GM21390 (cell line): ENCODE results near the gene STX18.
A peak's percentile ranks its signal among the peaks of the same experiment; 100 is the strongest.

ENCODE experiments used
- ATAC-seq: cut with Tn5 transposase; IDR thresholded peaks from one replicate; pipeline ENCODE4 v1.9.1; 2021; ENCODE audit not compliant: unreplicated experiment

Gene STX18

GRCh38 chr4:4443821-4444220 is 98.0 kb downstream of the STX18 start:
- no peak for ATAC-seq

DNA sequence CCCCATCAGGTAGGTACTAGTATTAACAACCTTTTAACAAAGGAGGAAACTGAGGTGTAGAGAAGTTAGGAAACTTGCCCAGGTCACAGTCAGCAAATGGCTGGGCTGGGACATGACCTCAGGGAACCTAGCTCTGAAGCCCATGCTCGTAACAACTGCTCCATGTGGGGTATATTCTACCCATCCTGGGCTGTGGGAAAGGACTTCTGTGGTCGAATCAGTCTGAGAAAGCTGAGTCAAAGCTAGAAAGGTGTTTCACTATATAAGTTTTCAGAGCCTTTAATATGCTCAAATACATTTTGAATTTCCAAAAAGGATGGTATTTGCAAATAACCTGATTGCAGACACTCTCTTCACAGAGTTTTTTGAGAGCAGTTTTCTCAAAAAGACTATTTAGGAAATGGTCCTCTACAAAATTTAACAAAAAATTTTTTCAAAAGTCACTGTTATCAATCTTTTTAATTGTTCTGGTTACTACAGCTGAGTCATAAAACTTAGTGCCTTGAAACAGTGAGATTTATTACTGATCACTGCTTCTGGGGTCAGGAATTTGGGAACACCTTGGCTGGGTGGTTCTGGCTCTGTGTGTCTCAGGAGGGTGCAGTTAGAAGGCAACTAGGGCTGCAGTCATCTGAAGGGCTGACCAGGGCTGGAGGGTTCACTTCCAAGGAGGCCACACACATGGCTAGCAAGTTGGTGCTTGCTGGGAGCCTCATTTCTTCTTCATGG is 101.4 kb downstream of the STX18 start:
- no peak for ATAC-seq

DNA sequence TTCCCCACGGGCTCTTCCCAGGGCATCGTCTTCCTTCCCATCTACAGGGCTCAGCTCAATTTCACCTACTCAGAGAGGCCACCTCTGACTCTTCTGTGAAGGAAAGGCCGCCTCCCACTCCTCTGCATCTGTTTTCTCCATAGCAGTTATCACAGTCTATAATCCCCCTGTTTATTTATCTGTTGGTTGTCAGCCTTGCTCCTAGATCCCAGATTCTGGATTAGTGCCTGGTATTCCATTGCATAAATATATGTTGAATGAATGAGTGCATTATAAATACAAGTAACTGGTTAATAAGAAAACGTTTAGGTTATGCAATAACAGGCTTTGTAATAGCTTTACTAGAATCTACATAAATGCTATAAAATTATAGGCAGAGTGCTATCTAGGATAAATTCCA is 102.1 kb downstream of the STX18 start:
- no peak for ATAC-seq

DNA sequence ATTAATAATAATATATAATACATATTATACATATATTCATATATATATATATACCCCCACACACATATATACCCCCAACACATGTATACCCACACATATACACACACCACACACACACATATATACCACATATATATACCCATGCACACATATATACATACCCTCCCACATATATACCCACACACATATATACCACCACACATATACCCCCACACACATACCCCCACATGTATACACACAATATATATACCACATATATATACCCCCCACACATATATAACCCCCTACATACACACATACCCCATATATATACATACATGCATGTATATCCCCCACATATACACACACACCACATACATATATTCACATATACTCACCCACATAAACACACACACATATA is 103.0 kb downstream of the STX18 start:
- no peak for ATAC-seq

DNA sequence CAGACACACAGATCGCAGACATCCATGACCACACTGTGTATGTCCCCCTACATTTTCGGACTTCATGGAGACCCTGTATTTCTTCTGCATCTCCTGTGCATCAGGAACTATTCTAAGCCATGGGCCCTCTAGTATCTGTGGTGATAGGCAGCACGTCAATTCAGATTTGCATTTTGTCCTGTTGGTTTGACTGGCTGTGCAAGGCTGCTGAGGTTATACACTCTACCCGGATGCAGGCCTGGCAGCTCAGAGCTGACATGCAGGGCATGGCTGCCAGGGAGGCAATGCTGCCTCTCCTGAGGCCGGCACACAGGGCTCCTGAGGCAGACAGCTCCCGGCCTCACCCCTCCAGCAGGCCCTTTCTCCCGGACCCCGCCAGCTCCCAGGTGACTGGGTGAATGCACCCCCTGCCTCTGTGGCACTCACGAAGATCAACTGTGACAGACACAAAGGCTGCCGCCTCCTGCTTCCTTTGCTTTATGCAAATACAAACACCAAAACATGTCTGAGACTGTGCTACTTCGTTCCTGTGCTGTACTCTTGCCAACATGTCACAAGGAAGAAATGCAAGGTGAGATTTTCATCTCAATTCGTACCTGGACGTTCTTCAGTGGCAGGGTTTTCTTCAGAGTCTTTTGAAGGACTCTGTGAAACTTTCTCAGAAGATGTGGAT is 103.9 kb downstream of the STX18 start:
- no peak for ATAC-seq

DNA sequence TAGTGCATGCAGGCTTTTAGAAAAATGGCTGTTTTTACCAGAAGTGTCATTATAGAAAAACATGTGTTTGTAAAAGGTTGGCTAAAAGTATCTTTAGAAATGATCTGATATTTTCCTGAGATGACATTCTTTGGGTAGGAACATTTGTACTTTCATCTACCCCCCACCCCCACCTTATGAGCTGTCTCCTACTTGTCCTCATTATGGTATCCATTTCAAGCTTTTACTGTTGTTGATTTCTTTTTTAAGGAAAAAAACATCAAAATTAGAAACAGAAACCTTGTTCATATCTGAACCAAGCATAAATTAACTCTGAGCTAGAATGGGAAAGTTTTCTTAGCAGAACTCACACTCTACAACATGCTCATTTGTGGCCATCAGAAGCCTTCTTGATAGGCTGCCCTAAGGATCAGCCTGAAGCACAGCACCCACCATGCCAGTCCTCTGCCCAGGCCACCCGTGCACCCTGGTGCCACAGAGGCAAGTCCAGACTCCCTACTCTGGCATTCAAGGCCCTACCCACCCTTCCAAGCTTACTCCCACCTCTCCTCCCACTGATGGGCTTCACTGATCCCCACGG is 105.5 kb downstream of the STX18 start:
- no peak for ATAC-seq

- no peak for ATAC-seq
These were observed 107.9 kb downstream of the STX18 start for GRCh38 chr4:4433941-4434340.

GRCh38 chr4:4432341-4433125 is 109.3 kb downstream of the STX18 start:
- no peak for ATAC-seq

- peak; percentile 77 for ATAC-seq
These were observed 111.2 kb downstream of the STX18 start for GRCh38 chr4:4430492-4431195.

DNA sequence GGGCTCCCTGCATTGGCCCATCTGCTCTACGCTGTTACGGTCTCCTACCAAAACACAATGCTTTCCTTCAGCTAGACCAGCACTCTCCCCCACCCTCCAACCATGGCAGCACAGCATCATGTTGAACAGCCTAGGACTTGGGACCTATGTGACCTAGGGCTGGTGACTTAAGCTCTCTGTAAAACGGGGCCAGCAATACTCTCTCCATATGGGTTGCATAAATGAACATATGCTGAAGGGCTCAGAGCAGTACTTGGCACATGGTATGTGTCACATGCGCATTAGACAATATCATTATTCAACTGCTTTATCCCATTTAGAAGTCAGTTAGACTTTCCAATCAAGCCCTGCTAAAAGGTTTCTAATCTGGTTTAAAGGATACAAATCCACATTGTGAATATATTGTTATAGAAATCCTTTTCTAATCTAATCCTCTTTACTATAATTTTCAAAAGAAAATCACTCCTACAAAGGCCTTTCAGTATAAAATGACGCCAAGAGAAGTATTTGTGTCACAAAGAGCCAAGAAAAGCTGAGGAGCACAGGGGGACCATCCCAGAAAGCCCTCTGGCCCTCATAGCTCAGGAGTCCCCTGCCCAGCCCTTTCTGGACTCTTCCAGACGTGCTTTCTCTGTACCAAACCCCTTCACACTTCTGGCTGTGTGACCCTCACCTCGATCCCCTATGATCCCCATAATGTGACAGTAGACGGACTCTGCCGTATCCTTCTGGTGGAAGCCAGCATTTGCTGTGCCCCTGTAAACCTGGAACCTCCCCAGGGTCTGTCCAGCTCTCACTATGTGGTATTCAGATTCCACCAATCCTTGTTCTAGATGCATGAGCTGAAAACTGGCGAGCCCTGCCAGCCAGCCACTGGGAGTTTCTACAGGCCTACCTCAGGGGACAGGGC is 112.6 kb downstream of the STX18 start:
- ATAC-seq = no peak

DNA sequence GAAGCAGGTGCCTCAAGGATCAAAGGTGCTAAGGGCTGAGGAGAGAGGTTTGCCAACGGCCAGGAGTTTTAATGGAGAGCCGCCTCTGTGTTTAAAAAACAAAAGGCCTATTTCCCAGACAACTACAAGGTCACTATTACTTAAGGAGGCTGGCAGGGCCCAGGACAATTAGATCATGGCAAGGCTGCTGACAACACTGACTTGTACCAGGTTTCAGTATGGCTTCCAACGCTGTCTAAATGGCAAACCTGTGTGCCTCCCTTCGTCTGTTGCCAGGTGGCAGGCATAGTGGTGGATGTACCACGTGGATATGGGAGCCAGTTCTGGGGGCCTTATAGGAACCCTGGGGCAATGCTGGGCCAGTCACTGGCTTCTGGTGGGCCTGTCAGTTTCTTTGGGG is 114.0 kb downstream of the STX18 start:
- ATAC-seq = no peak

GRCh38 chr4:4427121-4427870 is 114.6 kb downstream of the STX18 start:
- no peak for ATAC-seq

GRCh38 chr4:4426511-4427120 is 115.2 kb downstream of the STX18 start:
- ATAC-seq = no peak

GRCh38 chr4:4425696-4426095 is 116.2 kb downstream of the STX18 start:
- no peak for ATAC-seq

- no peak for ATAC-seq
These were observed 116.6 kb downstream of the STX18 start for GRCh38 chr4:4425119-4425690.

DNA sequence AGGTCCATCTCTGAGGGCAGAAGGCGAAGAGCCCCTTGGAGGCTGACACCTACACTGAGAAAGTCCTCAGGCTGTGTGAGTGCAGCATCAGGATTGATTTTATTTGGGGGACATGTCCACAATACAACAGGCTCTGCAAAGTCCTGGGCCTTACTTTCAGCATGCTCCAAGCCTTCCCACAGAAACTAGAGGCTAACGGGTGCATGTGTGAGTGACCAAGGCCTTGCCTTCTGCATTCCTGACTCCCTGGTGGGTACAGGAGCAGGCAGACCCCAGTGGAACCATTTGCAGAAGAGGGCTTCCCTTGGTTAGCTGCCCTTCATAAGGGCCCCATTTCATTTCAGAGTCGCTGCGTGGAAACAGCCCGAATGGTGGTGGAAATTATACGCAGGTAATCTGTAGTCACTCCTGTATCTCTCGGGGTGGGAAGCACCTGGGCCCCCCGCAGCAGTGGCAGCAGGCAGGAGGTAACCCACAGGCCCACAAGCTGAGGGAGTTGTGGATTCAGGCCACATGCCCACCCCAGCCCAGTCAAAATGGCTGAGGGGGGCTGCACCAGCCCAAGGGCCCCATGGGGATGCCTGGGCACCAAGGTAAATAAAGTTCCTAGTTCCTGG is 117.2 kb downstream of the STX18 start:
- no peak for ATAC-seq

GRCh38 chr4:4423706-4424498 is 117.9 kb downstream of the STX18 start:
- no peak for ATAC-seq
